Caco-2 (cell line): ENCODE data around the gene ERICH6. TPM values are rescaled to one million over a fixed set of nuclear protein-coding genes. Genes with fewer than 3 reads are reported as not detected.

Experiments
- BruUV-seq: library from RNA; stranded (reverse); fragments of 400-500 nt; replicated peaks from 2 replicates; lab custom pipeline; 2021; lab: Mats Ljungman, UMichigan
- CTCF ChIA-PET: fragments of 300-600 bp; sonication (Branson Sonifier 250); formaldehyde crosslinking; loops from one replicate; lab custom pipeline; 2022; ENCODE audit warnings: antibody characterized with exemption; lab: Charles Lee
- POLR2A ChIA-PET: fragments of 300-600 bp; sonication (Branson Sonifier 250); formaldehyde crosslinking; loops from one replicate; lab custom pipeline; 2022; ENCODE audit warnings: antibody characterized with exemption; lab: Charles Lee
- DNase-seq, 2 experiments: peaks; one replicate each; pipeline versions ENCODE4 v3.0.0 to v3.0.0-alpha.2; 2020 to 2022
- H3K27me3 ChIP-seq: replicated peaks from 2 replicates; pipeline ENCODE4 v1.6.0; 2011; ENCODE audit warnings: low read length; ENCODE audit not compliant: control insufficient read depth, insufficient read depth
- H3K36me3 ChIP-seq: 2 replicates; pipeline ENCODE4 v1.5.1; 2011; ENCODE audit warnings: low read length; ENCODE audit not compliant: control insufficient read depth, insufficient read depth
- H3K4me1 ChIP-seq: fragments of 250-450 bp; sonication (Bioruptor Pico); 2 replicates; pipeline ENCODE4 v1.5.1; 2020; ENCODE audit warnings: mild to moderate bottlenecking
- H3K4me3 ChIP-seq: 2 replicates; pipeline ENCODE4 v1.5.1; 2011; ENCODE audit warnings: low read depth, mild to moderate bottlenecking, control low read depth, low read length
- H3K9me3 ChIP-seq: fragments of 250-450 bp; sonication (Bioruptor Pico); 2 replicates; pipeline ENCODE4 v1.5.1; 2020; ENCODE audit warnings: mild to moderate bottlenecking, moderate library complexity
- H3K27ac Mint-ChIP-seq: one replicate; pipeline ENCODE4 v1.8.0; 2022; ENCODE audit warnings: mixed read lengths; ENCODE audit not compliant: unreplicated experiment
- H3K27me3 Mint-ChIP-seq: one replicate; pipeline ENCODE4 v1.8.0; 2022; ENCODE audit warnings: mixed read lengths; ENCODE audit not compliant: insufficient read depth, unreplicated experiment
- H3K36me3 Mint-ChIP-seq: one replicate; pipeline ENCODE4 v1.8.0; 2022; ENCODE audit warnings: mild to moderate bottlenecking, mixed read lengths; ENCODE audit not compliant: insufficient read depth, unreplicated experiment
- H3K4me1 Mint-ChIP-seq: one replicate; pipeline ENCODE4 v1.8.0; 2022; ENCODE audit warnings: low read depth, mixed read lengths; ENCODE audit not compliant: unreplicated experiment
- H3K4me3 Mint-ChIP-seq: one replicate; pipeline ENCODE4 v1.8.0; 2022; ENCODE audit warnings: mild to moderate bottlenecking, moderate library complexity, mixed read lengths; ENCODE audit not compliant: unreplicated experiment
- H3K9me3 Mint-ChIP-seq: one replicate; pipeline ENCODE4 v1.8.0; 2022; ENCODE audit warnings: mixed read lengths; ENCODE audit not compliant: unreplicated experiment
- CTCF ChIP-seq, 2 experiments: fragments of 200-600 bp in 1 of 2; IDR thresholded peaks; 1 replicate in 1 of 2; 2 replicates in 1 of 2; pipeline versions ENCODE4 v1.5.1 to v1.8.0; 2011 to 2022; ENCODE audit warnings: antibody characterized with exemption in 1 of 2, control low read depth in 1 of 2, inconsistent platforms in 1 of 2, low read depth in 1 of 2, low read length in 1 of 2, mild to moderate bottlenecking in 1 of 2, moderate library complexity in 1 of 2; ENCODE audit not compliant: insufficient read depth in 1 of 2, severe bottlenecking in 1 of 2, unreplicated experiment in 1 of 2
- intact Hi-C: fragments of 100-400 bp; cut with micrococcal nuclease; formaldehyde crosslinking; loops from one replicate; pipeline ENCODE4 v1.10.0; 2022; ENCODE audit not compliant: unreplicated experiment
- total RNA-seq: library from RNA; stranded (reverse); gene quantifications from 2 replicates; pipeline ENCODE4 v1.2.3, GENCODE V29; 2022

Gene ERICH6
- total RNA-seq, 1 experiment from 2014 or later, result not detected

- Mint-ChIP-seq H3K27ac (no peak overlapping the region), H3K4me1 (no peaks in the 10 kb centered on the region), H3K27me3 (peaks cover 12% of the 10 kb centered on the region), H3K9me3 (no peaks in the 10 kb centered on the region), H3K4me3 (no peak overlapping the region), H3K36me3 (no peaks in the 10 kb centered on the region)
- Histone ChIP-seq H3K36me3 (no peaks in the 10 kb centered on the region), H3K27me3 (no peaks in the 10 kb centered on the region), H3K4me3 (no peak overlapping the region), H3K4me1 (no peaks in the 10 kb centered on the region), H3K9me3 (peaks cover 4% of the 10 kb centered on the region; the same call in 1 of the 2 replicates)
- no peak for TF ChIP-seq CTCF (IDR thresholded peaks at IDR 0.05; ENCODE audit: insufficient read depth in 1 of 2, low read depth in 1 of 2, low read length in 1 of 2, severe bottlenecking in 1 of 2, unreplicated experiment in 1 of 2)
- no TSS peak for BruUV-seq
- ChIA-PET CTCF (no interaction called here), POLR2A (no interaction called here)
- no peak for DNase-seq
- intact Hi-C loops, result no loop called here
Measured at GRCh38 chr3:150697646-150698045, 6.1 kb downstream of the ERICH6 start.

- DNase-seq, result no peak
- CTCF ChIA-PET, result no interaction called here
- TF ChIP-seq CTCF (IDR thresholded peaks at IDR 0.05; ENCODE audit: insufficient read depth in 1 of 2, low read depth in 1 of 2, low read length in 1 of 2, severe bottlenecking in 1 of 2, unreplicated experiment in 1 of 2), result no peak
- Histone ChIP-seq H3K4me1 (no peaks in the 10 kb centered on the region), H3K9me3 (peaks cover 25% of the 10 kb centered on the region; the same call in 1 of the 2 replicates), H3K4me3 (no peak overlapping the region), H3K36me3 (no peaks in the 10 kb centered on the region), H3K27me3 (no peaks in the 10 kb centered on the region)
- intact Hi-C loops, result no loop called here
- Mint-ChIP-seq H3K9me3 (peaks cover 9% of the 10 kb centered on the region), H3K27ac (no peak overlapping the region), H3K36me3 (no peaks in the 10 kb centered on the region), H3K4me1 (no peaks in the 10 kb centered on the region), H3K4me3 (no peak overlapping the region), H3K27me3 (peaks cover 3% of the 10 kb centered on the region)
- POLR2A ChIA-PET, result no interaction called here
- BruUV-seq, result no TSS peak
Measured at GRCh38 chr3:150691414-150692040, 12.2 kb downstream of the ERICH6 start.

- Histone ChIP-seq H3K27me3 (no peaks in the 10 kb centered on the region), H3K4me3 (no peak overlapping the region), H3K4me1 (no peaks in the 10 kb centered on the region), H3K9me3 (peaks cover 21% of the 10 kb centered on the region; the same call in 1 of the 2 replicates), H3K36me3 (no peaks in the 10 kb centered on the region)
- no TSS peak for BruUV-seq
- H3K27me3 Mint-ChIP-seq, result peaks cover 3% of the 10 kb centered on the region
- no peak for DNase-seq
- H3K4me3 Mint-ChIP-seq, result no peak overlapping the region
- no peaks in the 10 kb centered on the region for H3K36me3 Mint-ChIP-seq
- H3K9me3 Mint-ChIP-seq, result peaks cover 9% of the 10 kb centered on the region
- no peak for TF ChIP-seq CTCF (IDR thresholded peaks at IDR 0.05; ENCODE audit: insufficient read depth in 1 of 2, low read depth in 1 of 2, low read length in 1 of 2, severe bottlenecking in 1 of 2, unreplicated experiment in 1 of 2)
- ChIA-PET CTCF (no interaction called here), POLR2A (no interaction called here)
- H3K4me1 Mint-ChIP-seq, result no peaks in the 10 kb centered on the region
- H3K27ac Mint-ChIP-seq, result no peak overlapping the region
- intact Hi-C loops, result no loop called here
Measured at GRCh38 chr3:150687613-150688012, 16.1 kb downstream of the ERICH6 start.
